ENCODE results near the gene THRB.

DNA sequence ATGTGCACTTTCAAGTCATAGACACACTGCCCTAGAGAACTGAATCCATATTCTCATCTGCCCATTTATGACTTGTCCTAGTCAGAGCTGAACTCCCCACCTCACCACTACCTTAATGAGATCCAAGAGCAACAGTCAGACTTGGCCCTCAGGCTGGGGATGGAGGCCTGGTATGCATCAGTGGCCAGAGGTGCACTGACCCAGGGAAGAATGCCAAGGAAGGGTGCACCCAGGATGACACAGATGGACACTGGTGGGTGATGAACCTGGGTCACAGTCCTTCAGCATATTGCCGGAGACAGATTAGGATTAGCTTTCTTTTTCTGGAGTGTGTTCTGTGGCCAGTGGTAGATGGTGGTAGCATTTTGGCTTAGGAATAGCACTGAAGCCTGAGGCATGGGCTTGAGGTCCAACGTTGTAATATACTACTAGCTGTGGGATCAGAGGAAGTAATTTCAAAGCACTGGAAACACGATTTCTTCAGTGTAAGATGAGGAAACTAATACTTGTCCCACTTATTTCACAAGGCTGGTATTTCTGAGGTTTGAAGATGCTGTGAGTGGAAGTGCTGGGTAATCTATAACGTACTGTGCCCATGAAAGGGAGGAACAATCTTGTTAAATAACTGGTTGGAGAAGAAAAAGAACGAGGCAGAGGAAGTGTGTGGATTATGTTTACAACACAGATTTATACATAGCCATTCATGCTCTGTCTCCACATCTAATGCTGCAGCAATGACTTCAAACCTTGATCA, 265.0 kb downstream of the THRB start:
- TF ChIP-seq EZH2 (IDR thresholded peaks at IDR 0.05) = no peak
- no peak for TF ChIP-seq POLR2AphosphoS5 (IDR thresholded peaks at IDR 0.05; ENCODE audit: borderline replicate concordance, low read depth, low read length)
- no peak for TF ChIP-seq FOXP2 (optimal IDR thresholded peaks at IDR 0.05; ENCODE audit: control extremely low read depth, extremely low read length, insufficient read depth)
